A549 (cell line): ENCODE data around the gene TESPA1.

Source experiments
- CBX2 ChIP-seq: fragments of 200-600 bp; sonication (generic); IDR thresholded peaks from 2 replicates; pipeline ENCODE4 v1.6.1; 2016; ENCODE audit warnings: low read depth, mild to moderate bottlenecking, borderline replicate concordance
- CEBPB ChIP-seq, 2 experiments: fragments of >200 bp in 1 of 2; sonication (Bioruptor Twin) in 1 of 2; formaldehyde crosslinking in 1 of 2; IDR thresholded peaks; 2 replicates each; pipeline ENCODE4 v1.6.1; 2012 to 2016
- CTCF ChIP-seq: fragments of >200 bp; sonication (Bioruptor Twin); formaldehyde crosslinking; IDR thresholded peaks from 3 replicates; pipeline ENCODE4 v1.5.1; 2016
- ELK1 ChIP-seq: fragments of 150-350 bp; IDR thresholded peaks from 2 replicates; pipeline ENCODE4 v1.6.1; 2014; ENCODE audit warnings: low read depth, mild to moderate bottlenecking, low read length
- EP300 ChIP-seq, 2 experiments: fragments of >200 bp; sonication (Bioruptor Twin); formaldehyde crosslinking; IDR thresholded peaks; 2 replicates in 1 of 2; 3 replicates in 1 of 2; pipeline ENCODE4 v1.6.1; 2016 to 2017
- ESRRA ChIP-seq: fragments of 150-350 bp; IDR thresholded peaks from 2 replicates; pipeline ENCODE4 v1.6.1; 2014; ENCODE audit warnings: mild to moderate bottlenecking, low read length, borderline replicate concordance
- POLR2A ChIP-seq: IDR thresholded peaks from 2 replicates; pipeline ENCODE4 v1.6.1; 2012; ENCODE audit warnings: mild to moderate bottlenecking, low read length
- RAD21 ChIP-seq, 2 experiments: fragments of >200 bp in 1 of 2; sonication (Bioruptor Twin) in 1 of 2; formaldehyde crosslinking in 1 of 2; IDR thresholded peaks in 1 of 2; conservative IDR thresholded peaks in 1 of 2; 2 replicates in 1 of 2; 3 replicates in 1 of 2; pipeline ENCODE4 v1.6.1; 2012 to 2018; ENCODE audit warnings: inconsistent platforms in 1 of 2
- USF2 ChIP-seq: fragments of 450-650 bp; IDR thresholded peaks from 2 replicates; pipeline ENCODE4 v1.6.1; 2014; ENCODE audit warnings: antibody characterized with exemption
- ZNF302 ChIP-seq: fragments of 250-450 bp; sonication (Bioruptor Pico); IDR thresholded peaks from 2 replicates; pipeline ENCODE4 v1.9.0; 2021; ENCODE audit warnings: inconsistent platforms, mild to moderate bottlenecking, moderate library complexity

DNA sequence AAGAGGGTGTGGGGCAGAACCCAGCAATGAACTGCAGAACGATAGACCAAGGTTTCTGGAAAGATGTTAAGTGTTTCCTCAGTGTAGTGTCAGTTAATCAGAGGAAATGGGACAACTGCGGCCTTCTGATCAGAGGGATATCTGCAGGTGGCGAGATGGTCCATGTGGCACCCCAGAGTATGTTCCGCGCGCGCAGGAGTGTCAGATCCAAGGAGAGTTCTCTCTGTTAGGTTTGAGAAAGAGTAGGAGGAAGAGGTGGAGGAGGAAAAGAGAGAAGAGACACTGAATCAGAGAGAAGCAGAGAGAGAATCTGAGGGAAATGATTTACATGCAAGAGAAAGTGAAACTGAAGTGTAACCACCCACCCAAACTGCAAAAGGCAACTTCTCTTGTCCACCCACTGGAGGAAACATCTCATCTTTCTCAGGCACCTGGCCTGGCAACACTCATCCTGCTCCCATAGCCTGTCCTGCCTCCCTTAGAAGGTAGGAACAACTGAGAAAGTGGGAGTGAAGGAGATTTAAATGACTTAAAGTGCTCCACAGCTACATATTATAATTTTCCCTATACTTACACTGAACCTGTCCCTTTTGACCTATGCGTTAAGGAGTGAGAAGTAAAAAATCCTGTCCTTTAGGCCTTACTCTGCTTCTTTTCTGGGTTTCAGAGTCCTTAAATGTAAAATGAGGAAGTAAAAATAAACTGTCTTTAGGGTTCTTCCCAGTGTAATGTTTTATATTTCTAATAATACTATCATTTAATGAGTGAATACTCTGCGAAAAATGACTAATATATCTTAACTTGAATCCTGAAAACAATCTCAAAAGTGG, 6.8 kb upstream of the TESPA1 start:
- no peak for TF ChIP-seq ESRRA
- no peak for TF ChIP-seq POLR2A
- TF ChIP-seq CBX2: no peak
- TF ChIP-seq ZNF302 (CRISPR knock-in tag): no peak
- no peak for TF ChIP-seq RAD21 (conservative IDR thresholded peaks at IDR 0.05 in 1 of 2, IDR thresholded peaks at IDR 0.05 in 1 of 2)
- TF ChIP-seq EP300 (IDR thresholded peaks at IDR 0.05): no peak
- no peak for TF ChIP-seq ELK1
- TF ChIP-seq CTCF: no peak
- TF ChIP-seq CEBPB (IDR thresholded peaks at IDR 0.05): no peak
- TF ChIP-seq USF2: no peak
